Thoracic aorta (tissue), 2 donors: ENCODE data around the gene UBR1. TPM values are rescaled to one million over a fixed set of nuclear protein-coding genes. Genes with fewer than 3 reads are reported as not detected.
"Not testable (repeated sequence)": the region's sequence is repeated elsewhere in the genome, so short reads cannot be mapped to it uniquely, and the experiment has no call there.

Experiments
- ATAC-seq: fragments of 150-250 bp; one replicate; pipeline ENCODE4 v1.8.0; 2017; ENCODE audit warnings: low read depth; ENCODE audit not compliant: insufficient number of reproducible peaks, low FRiP score
- DNase-seq: peaks from one replicate; pipeline ENCODE4 v3.0.0-alpha.2; 2020; ENCODE audit warnings: low spot score
- H3K27ac ChIP-seq, 2 donors: fragments of 200-600 bp; sonication (generic); 1 replicate in 1 of 2; 2 replicates in 1 of 2; pipeline ENCODE4 v1.5.1; 2016; ENCODE audit warnings: mild to moderate bottlenecking in 2 of 2, moderate library complexity in 2 of 2
- H3K27me3 ChIP-seq: fragments of 200-600 bp; sonication (generic); replicated peaks from 2 replicates; pipeline ENCODE4 v1.6.0; 2016; ENCODE audit warnings: mild to moderate bottlenecking; ENCODE audit not compliant: insufficient read depth
- H3K36me3 ChIP-seq: fragments of 200-600 bp; sonication (generic); one replicate; pipeline ENCODE4 v1.5.1; 2016
- H3K4me1 ChIP-seq, 2 donors: fragments of 200-600 bp; sonication (generic); 1 replicate in 1 of 2; 2 replicates in 1 of 2; pipeline versions ENCODE4 v1.5.1 to v1.6.0; 2016; ENCODE audit warnings: low read depth in 2 of 2, mild to moderate bottlenecking in 1 of 2; ENCODE audit not compliant: control insufficient read depth in 1 of 2
- H3K4me3 ChIP-seq: fragments of 200-600 bp; sonication (generic); 2 replicates; pipeline ENCODE4 v1.5.1; 2016; ENCODE audit warnings: mild to moderate bottlenecking
- H3K9me3 ChIP-seq: fragments of 200-600 bp; sonication (generic); 2 replicates; pipeline ENCODE4 v1.5.1; 2016
- CTCF ChIP-seq: fragments of 200-600 bp; sonication (generic); IDR thresholded peaks from one replicate; pipeline ENCODE4 v1.5.1; 2019; ENCODE audit warnings: antibody characterized with exemption
- total RNA-seq, 2 donors: library from RNA; depleted of rRNA; stranded (reverse); fragments of >200 nt; gene quantifications; one replicate each; pipeline versions ENCODE4 v1.1.0 to v1.2.3, GENCODE V29; 2016

UBR1 gene
- total RNA-seq, 2 donors from 2014 or later = 30.6 to 70.4 TPM

- Histone ChIP-seq H3K27me3 (no peaks in the 10 kb centered on the region), H3K27ac (no peak overlapping the region), H3K9me3 (no peaks in the 10 kb centered on the region), H3K4me1 (no peaks in the 10 kb centered on the region), H3K36me3 (peaks cover 24% of the 10 kb centered on the region), H3K4me3 (no peak overlapping the region)
- no peak for TF ChIP-seq CTCF
- no peak for DNase-seq
- ATAC-seq = no peak
These were observed 96.6 kb downstream of the UBR1 start for GRCh38 chr15:43009206-43009605.

GRCh38 chr15:43008150-43008549 is 97.7 kb downstream of the UBR1 start:
- H3K27me3 ChIP-seq = no peaks in the 10 kb centered on the region
- peaks cover 30% of the 10 kb centered on the region for H3K36me3 ChIP-seq
- DNase-seq = no peak
- H3K4me1 ChIP-seq = no peaks in the 10 kb centered on the region
- ATAC-seq = no peak
- no peaks in the 10 kb centered on the region for H3K9me3 ChIP-seq
- H3K4me3 ChIP-seq = no peak overlapping the region
- no peak overlapping the region for H3K27ac ChIP-seq
- no peak for TF ChIP-seq CTCF

- Histone ChIP-seq H3K4me3 (no peak overlapping the region), H3K36me3 (peaks cover 30% of the 10 kb centered on the region), H3K4me1 (no peaks in the 10 kb centered on the region), H3K27me3 (no peaks in the 10 kb centered on the region), H3K27ac (no peak overlapping the region), H3K9me3 (no peaks in the 10 kb centered on the region)
- DNase-seq (no peak), ATAC-seq (no peak)
- no peak for TF ChIP-seq CTCF
These were observed 98.3 kb downstream of the UBR1 start for GRCh38 chr15:43007551-43007950.

GRCh38 chr15:43006991-43007390 is 98.8 kb downstream of the UBR1 start:
- H3K36me3 ChIP-seq = peaks cover 30% of the 10 kb centered on the region
- ATAC-seq = no peak
- TF ChIP-seq CTCF = no peak

GRCh38 chr15:43004886-43005595 is 100.8 kb downstream of the UBR1 start:
- H3K4me3 ChIP-seq, H3K27me3 ChIP-seq, H3K4me1 ChIP-seq, H3K9me3 ChIP-seq, H3K27ac ChIP-seq, ATAC-seq, DNase-seq: not testable (repeated sequence)
- peaks cover 22% of the 10 kb centered on the region for H3K36me3 ChIP-seq

More at GRCh38 chr15:43006991-43007390, 98.8 kb downstream of the UBR1 start:
- Histone ChIP-seq H3K9me3 (no peaks in the 10 kb centered on the region), H3K4me3 (no peak overlapping the region), H3K27ac (no peak overlapping the region), H3K4me1 (no peaks in the 10 kb centered on the region), H3K27me3 (no peaks in the 10 kb centered on the region)
- no peak for DNase-seq
